ENCODE data around the gene SLC5A11.

DNA sequence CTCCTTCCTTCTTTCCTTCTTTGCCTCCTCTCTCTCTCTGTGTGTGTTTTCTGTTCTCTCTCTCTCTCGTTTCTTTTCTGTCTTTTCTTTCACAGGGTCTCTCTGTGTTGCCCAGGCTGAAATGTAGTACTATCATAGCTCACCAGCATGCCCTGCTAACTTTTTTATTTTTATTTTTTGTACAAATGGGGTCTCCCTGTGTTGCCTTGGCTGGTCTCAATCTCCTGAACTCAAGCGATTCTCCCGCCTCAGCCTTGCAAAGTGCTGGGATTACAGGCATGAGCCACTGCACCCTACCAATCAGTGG lies 1.5 kb downstream of the SLC5A11 start:
- TF ChIP-seq CTCF (IDR thresholded peaks at IDR 0.05; ENCODE audit: poor library complexity) (no peak), EZH2phosphoT487 (IDR thresholded peaks at IDR 0.05; ENCODE audit: low read depth, severe bottlenecking, unreplicated experiment) (no peak), EZH2 (IDR thresholded peaks at IDR 0.05; ENCODE audit: borderline replicate concordance) (no peak)

Measured in hepatocyte (in vitro differentiated cells).